ENCODE measurements around the gene ANO4. TPM values are rescaled to one million over a fixed set of nuclear protein-coding genes. Genes with fewer than 3 reads are reported as not detected.

Gene ANO4
- total and polyA plus RNA-seq, 2 of the 8 experiments (the other 6 are each of a cell fraction or from before 2014, with no cell fraction given) = 1.1 to 3.4 TPM

- no peak for TF ChIP-seq E2F6 (IDR thresholded peaks at IDR 0.05)
- no peak for TF ChIP-seq KDM1A (IDR thresholded peaks at IDR 0.05; ENCODE audit: borderline replicate concordance, low read length)
- TF ChIP-seq YY1 (IDR thresholded peaks at IDR 0.05; ENCODE audit: low read depth, low read length) = no peak
- TF ChIP-seq CBX5 (IDR thresholded peaks at IDR 0.05; ENCODE audit: low read depth, low read length) = no peak
- no peak for TF ChIP-seq JUND (IDR thresholded peaks at IDR 0.05; ENCODE audit: low read length)
- no peak for TF ChIP-seq SRF (IDR thresholded peaks at IDR 0.05; ENCODE audit: low read depth, low read length)
These were observed 119.5 kb downstream of the ANO4 start (continued) for GRCh38 chr12:100913872-100914592.
